IMR-90 (cell line): ENCODE measurements around the gene AJAP1. TPM values are rescaled to one million over a fixed set of nuclear protein-coding genes. Genes with fewer than 3 reads are reported as not detected.

Experiments
- ATAC-seq: fragments of 200-7000 bp; cut with Tn5 transposase; 2 replicates; pipeline ENCODE4 v1.9.1; 2020; ENCODE audit warnings: low read depth, mild to moderate bottlenecking, moderate library complexity
- BruUV-seq: library from RNA; stranded (reverse); fragments of 400-500 nt; replicated peaks from 2 replicates; lab custom pipeline; 2021; lab: Mats Ljungman, UMichigan
- CTCF ChIA-PET: fragments of 300-600 bp; formaldehyde crosslinking; extraction: SDS; loops from one replicate; lab custom pipeline; 2021; ENCODE audit warnings: antibody characterized with exemption; lab: Yijun Ruan, JAX
- POLR2A ChIA-PET: fragments of 300-600 bp; sonication (Branson Sonifier 250); formaldehyde crosslinking; loops from one replicate; lab custom pipeline; 2022; ENCODE audit warnings: antibody characterized with exemption; ENCODE audit not compliant: unreplicated experiment; lab: Charles Lee
- DNase-seq: peaks from one replicate; pipeline ENCODE4 v3.0.0; 2013
- H2AFZ ChIP-seq: replicated peaks from 2 replicates; pipeline ENCODE3; 2013; ENCODE audit warnings: low read length, mild to moderate bottlenecking; ENCODE audit not compliant: poor library complexity
- H2AK5ac ChIP-seq: 2 replicates; pipeline ENCODE4 v1.6.1; 2013; ENCODE audit warnings: low read depth, low read length, inconsistent platforms
- H2AK9ac ChIP-seq: replicated peaks from 2 replicates; pipeline ENCODE3; 2013; ENCODE audit warnings: mild to moderate bottlenecking, low read depth, low read length, moderate library complexity; ENCODE audit not compliant: poor library complexity
- H2BK120ac ChIP-seq: 2 replicates; pipeline ENCODE4 v1.6.1; 2013; ENCODE audit warnings: low read depth, low read length, inconsistent platforms
- H2BK15ac ChIP-seq: 3 replicates; pipeline ENCODE4 v1.6.1; 2013; ENCODE audit warnings: low read depth, low read length, inconsistent platforms
- H2BK20ac ChIP-seq: 2 replicates; pipeline ENCODE4 v1.6.1; 2013; ENCODE audit warnings: low read depth, mild to moderate bottlenecking, inconsistent platforms, low read length, moderate library complexity
- H2BK5ac ChIP-seq: 2 replicates; pipeline ENCODE4 v1.6.1; 2013; ENCODE audit warnings: mild to moderate bottlenecking, low read depth, low read length, inconsistent platforms; ENCODE audit not compliant: poor library complexity, severe bottlenecking
- H3K14ac ChIP-seq: replicated peaks from 2 replicates; pipeline ENCODE4 v1.6.1; 2013; ENCODE audit warnings: low read depth, low read length, inconsistent platforms
- H3K18ac ChIP-seq: 2 replicates; pipeline ENCODE4 v1.6.1; 2013; ENCODE audit warnings: low read depth, low read length, control low read depth
- H3K23ac ChIP-seq: 2 replicates; pipeline ENCODE4 v1.6.1; 2013; ENCODE audit warnings: low read depth, low read length, inconsistent platforms
- H3K27ac ChIP-seq: 2 replicates; pipeline ENCODE4 v1.5.1; 2013; ENCODE audit warnings: mild to moderate bottlenecking, control low read depth, low read length; ENCODE audit not compliant: insufficient read depth
- H3K27me3 ChIP-seq: 2 replicates; pipeline ENCODE4 v1.6.1; 2013; ENCODE audit warnings: low read length; ENCODE audit not compliant: control insufficient read depth, insufficient read depth
- H3K36me3 ChIP-seq: 2 replicates; pipeline ENCODE4 v1.6.1; 2013; ENCODE audit warnings: low read length, mixed read lengths; ENCODE audit not compliant: control insufficient read depth, insufficient read depth
- H3K4ac ChIP-seq: 2 replicates; pipeline ENCODE4 v1.6.1; 2013; ENCODE audit warnings: low read depth, low read length, inconsistent platforms
- H3K4me1 ChIP-seq: 2 replicates; pipeline ENCODE4 v1.6.1; 2013; ENCODE audit warnings: low read length, mixed read lengths; ENCODE audit not compliant: control insufficient read depth, insufficient read depth
- H3K4me2 ChIP-seq: 2 replicates; pipeline ENCODE4 v1.6.1; 2013; ENCODE audit warnings: low read depth, mild to moderate bottlenecking, control low read depth, low read length, moderate library complexity
- H3K4me3 ChIP-seq: 2 replicates; pipeline ENCODE4 v1.5.1; 2013; ENCODE audit warnings: low read depth, mild to moderate bottlenecking, control low read depth, low read length, moderate library complexity; ENCODE audit not compliant: insufficient read depth
- H3K56ac ChIP-seq: 2 replicates; pipeline ENCODE4 v1.6.1; 2013; ENCODE audit warnings: low read length, inconsistent platforms; ENCODE audit not compliant: insufficient read depth; ENCODE audit errors: extremely low read depth
- H3K79me1 ChIP-seq, 2 experiments: 2 replicates each; pipeline ENCODE4 v1.6.1; 2013; ENCODE audit warnings: low read length in 2 of 2, inconsistent platforms in 1 of 2, low read depth in 1 of 2
- H3K9ac ChIP-seq: 2 replicates; pipeline ENCODE4 v1.6.1; 2013; ENCODE audit warnings: low read depth, low read length, control low read depth
- H3K9me1 ChIP-seq: 2 replicates; pipeline ENCODE4 v1.6.1; 2013; ENCODE audit warnings: low read length, inconsistent platforms; ENCODE audit not compliant: insufficient read depth
- H3K9me3 ChIP-seq: 2 replicates; pipeline ENCODE4 v1.6.1; 2013; ENCODE audit warnings: low read length; ENCODE audit not compliant: control insufficient read depth, insufficient read depth
- H4K20me1 ChIP-seq: 2 replicates; pipeline ENCODE4 v1.6.1; 2013; ENCODE audit warnings: low read length, inconsistent platforms; ENCODE audit not compliant: insufficient read depth
- H4K5ac ChIP-seq: 2 replicates; pipeline ENCODE4 v1.6.1; 2013; ENCODE audit warnings: mild to moderate bottlenecking, low read depth, low read length, control low read depth
- H4K8ac ChIP-seq, 2 experiments: 2 replicates each; pipeline ENCODE4 v1.6.1; 2013; ENCODE audit warnings: low read depth in 2 of 2, low read length in 2 of 2, control low read depth in 1 of 2, inconsistent platforms in 1 of 2
- H4K91ac ChIP-seq: 2 replicates; pipeline ENCODE4 v1.6.1; 2013; ENCODE audit warnings: low read depth, low read length, inconsistent platforms; ENCODE audit not compliant: insufficient read depth
- BHLHE40 ChIP-seq: fragments of 150-350 bp; IDR thresholded peaks from 2 replicates; pipeline ENCODE4 v1.6.1; 2016; ENCODE audit warnings: mild to moderate bottlenecking, low read depth, low read length
- CEBPB ChIP-seq: IDR thresholded peaks from 2 replicates; pipeline ENCODE4 v1.6.1; 2012; ENCODE audit warnings: low read depth, low read length, improper control_type of control experiment
- CHD1 ChIP-seq: IDR thresholded peaks from 2 replicates; pipeline ENCODE4 v1.6.1; 2012; ENCODE audit warnings: low read depth, low read length, improper control_type of control experiment
- CTCF ChIP-seq: conservative IDR thresholded peaks from 2 replicates; pipeline ENCODE4 v1.5.1; 2012; ENCODE audit warnings: mild to moderate bottlenecking, low read depth, low read length, improper control_type of control experiment
- FOS ChIP-seq: fragments of 150-350 bp; IDR thresholded peaks from 2 replicates; pipeline ENCODE4 v1.6.1; 2016; ENCODE audit warnings: low read depth, low read length
- MAFK ChIP-seq: IDR thresholded peaks from 2 replicates; pipeline ENCODE4 v1.6.1; 2012; ENCODE audit warnings: low read depth, low read length, improper control_type of control experiment
- MAZ ChIP-seq: IDR thresholded peaks from 2 replicates; pipeline ENCODE4 v1.6.1; 2012; ENCODE audit warnings: low read depth, mild to moderate bottlenecking, low read length, improper control_type of control experiment, moderate library complexity, borderline replicate concordance
- MXI1 ChIP-seq: IDR thresholded peaks from 2 replicates; pipeline ENCODE4 v1.6.1; 2012; ENCODE audit warnings: low read depth, mild to moderate bottlenecking, low read length, moderate library complexity, borderline replicate concordance
- NFE2L2 ChIP-seq: fragments of 150-350 bp; IDR thresholded peaks from 2 replicates; pipeline ENCODE4 v1.6.1; 2016; ENCODE audit warnings: low read depth, mild to moderate bottlenecking, low read length
- POLR2A ChIP-seq: IDR thresholded peaks from 2 replicates; pipeline ENCODE4 v1.6.1; 2012; ENCODE audit warnings: mild to moderate bottlenecking, low read depth, low read length
- RAD21 ChIP-seq: IDR thresholded peaks from 2 replicates; pipeline ENCODE4 v1.6.1; 2012; ENCODE audit warnings: low read length, improper control_type of control experiment
- RCOR1 ChIP-seq: IDR thresholded peaks from 2 replicates; pipeline ENCODE4 v1.6.1; 2012; ENCODE audit warnings: mild to moderate bottlenecking, low read length, improper control_type of control experiment; ENCODE audit not compliant: insufficient replicate concordance
- RFX5 ChIP-seq: IDR thresholded peaks from 2 replicates; pipeline ENCODE4 v1.8.0; 2012; ENCODE audit warnings: low read depth, mild to moderate bottlenecking, low read length, moderate library complexity
- SMC3 ChIP-seq: fragments of 150-350 bp; IDR thresholded peaks from 2 replicates; pipeline ENCODE4 v1.6.1; 2016; ENCODE audit warnings: low read depth, mild to moderate bottlenecking, antibody characterized with exemption, low read length, moderate library complexity
- WGBS, 2 experiments: methylation state at CpG; one replicate each; pipeline versions ENCODE4 v1.1.5 to v1.1.7; 2013; ENCODE audit warnings: missing lambda C conversion rate in 2 of 2; ENCODE audit not compliant: insufficient read length in 1 of 2; ENCODE audit errors: extremely low coverage in 2 of 2; 5-methylcytosine and 5-hydroxymethylcytosine counted together
- dilution Hi-C: fragments of 300-500 bp; cut with HindIII; formaldehyde crosslinking; loops from one replicate; pipeline ENCODE4 v1.14.3; 2018; ENCODE audit warnings: low sequenced_read_pairs; ENCODE audit not compliant: unreplicated experiment
- in situ Hi-C: fragments of 300-500 bp; cut with MboI; formaldehyde crosslinking; loops from 3 replicates; pipeline ENCODE4 v1.14.3; 2019; ENCODE audit warnings: low sequenced_read_pairs, inconsistent platforms, mixed read lengths
- intact Hi-C: fragments of 100-400 bp; cut with micrococcal nuclease; formaldehyde crosslinking; loops from 2 replicates; pipeline ENCODE4 v1.10.0; 2022
- polyA plus RNA-seq, 3 experiments: library from polyadenylated mRNA; depleted of rRNA; stranded (reverse); fragments of >200 nt; gene quantifications; 2 replicates each; pipeline ENCODE4 v1.2.3, GENCODE V29; 2012; ENCODE audit warnings: low replicate concordance in 1 of 3
- total RNA-seq: library from RNA; depleted of rRNA; stranded (reverse); fragments of >200 nt; gene quantifications from 2 replicates; pipeline ENCODE4 v1.2.3, GENCODE V29; 2012
- TF ChIP-seq, protein P1 (sequence below): fragments of 150-350 bp; IDR thresholded peaks from 2 replicates; pipeline ENCODE4 v1.6.1; 2017; ENCODE audit warnings: mild to moderate bottlenecking, antibody characterized with exemption, low read length, low read depth
- TF ChIP-seq, protein P2 (sequence below): fragments of 150-350 bp; IDR thresholded peaks from 2 replicates; pipeline ENCODE4 v1.6.1; 2016; ENCODE audit warnings: low read depth, mild to moderate bottlenecking, low read length, moderate library complexity, borderline replicate concordance

Gene AJAP1
- total and polyA plus RNA-seq, 2 of the 4 experiments (the other 2 are of a cell fraction): under 0.01 to 0.02 TPM

DNA sequence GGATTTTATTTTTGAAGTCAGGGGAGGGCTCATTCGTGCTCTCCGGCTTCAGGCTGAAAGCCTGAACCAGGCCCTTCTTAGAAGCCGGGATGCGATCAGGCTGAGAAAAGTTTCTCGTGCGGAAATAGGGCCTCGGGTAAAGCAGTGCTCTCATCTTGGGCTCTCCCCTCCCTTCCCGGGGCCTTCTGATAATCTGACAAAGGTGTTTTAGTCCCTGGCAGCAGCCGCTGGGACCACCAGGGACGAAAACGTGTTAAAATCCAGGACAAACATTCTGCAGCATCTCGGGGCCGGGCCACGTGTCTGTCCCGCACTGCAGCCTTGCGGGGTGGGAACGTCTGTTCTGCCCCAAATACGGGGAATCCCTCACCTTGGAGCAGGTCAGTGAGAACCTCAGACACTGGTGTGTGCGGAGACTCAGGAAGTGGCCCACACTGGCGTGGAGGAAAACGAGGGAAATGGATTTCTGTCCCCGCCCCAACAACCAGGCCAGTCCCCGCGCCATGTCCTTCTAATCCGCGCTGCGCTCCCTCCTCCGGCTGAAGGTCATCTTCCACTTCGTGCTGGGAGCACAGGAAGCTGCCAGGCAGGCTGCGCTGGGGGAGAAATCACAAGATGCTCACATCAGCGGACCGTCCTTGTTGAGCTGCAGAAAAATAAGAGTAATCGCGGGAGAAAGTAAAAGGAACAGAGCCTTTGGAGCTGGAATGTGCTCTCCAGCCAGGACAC, 16.6 kb upstream of the AJAP1 start:
- Histone ChIP-seq H3K27ac (no peak overlapping the region), H2BK20ac (no peak overlapping the region), H3K4me2 (no peak overlapping the region), H3K27me3 (no peaks in the 10 kb centered on the region), H3K18ac (no peak overlapping the region), H3K14ac (no peak overlapping the region), H3K4me3 (no peak overlapping the region), H4K91ac (no peak overlapping the region), H3K36me3 (no peaks in the 10 kb centered on the region), H2AK5ac (no peak overlapping the region), H3K9me1 (no peaks in the 10 kb centered on the region), H3K23ac (no peak overlapping the region), H3K9ac (no peak overlapping the region), H3K4me1 (no peaks in the 10 kb centered on the region), H3K9me3 (peaks cover 19% of the 10 kb centered on the region), H2AFZ (no peak overlapping the region), H2BK15ac (no peak overlapping the region), H4K5ac (no peak overlapping the region), H3K4ac (no peak overlapping the region), H2BK120ac (no peak overlapping the region), H2BK5ac (no peak overlapping the region), H4K20me1 (no peaks in the 10 kb centered on the region), H4K8ac (no peak overlapping the region), H3K79me1 (no peaks in the 10 kb centered on the region), H3K56ac (no peak overlapping the region), H2AK9ac (no peak overlapping the region)
- no peak for TF ChIP-seq MAFK
- TF ChIP-seq NFE2L2: no peak
- no peak for TF ChIP-seq RCOR1
- no peak for TF ChIP-seq BHLHE40
- TF ChIP-seq RFX5: no peak
- TF ChIP-seq, protein P1, sequence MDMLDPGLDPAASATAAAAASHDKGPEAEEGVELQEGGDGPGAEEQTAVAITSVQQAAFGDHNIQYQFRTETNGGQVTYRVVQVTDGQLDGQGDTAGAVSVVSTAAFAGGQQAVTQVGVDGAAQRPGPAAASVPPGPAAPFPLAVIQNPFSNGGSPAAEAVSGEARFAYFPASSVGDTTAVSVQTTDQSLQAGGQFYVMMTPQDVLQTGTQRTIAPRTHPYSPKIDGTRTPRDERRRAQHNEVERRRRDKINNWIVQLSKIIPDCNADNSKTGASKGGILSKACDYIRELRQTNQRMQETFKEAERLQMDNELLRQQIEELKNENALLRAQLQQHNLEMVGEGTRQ: no peak
- TF ChIP-seq MAZ: no peak
- no peak for TF ChIP-seq CEBPB
- TF ChIP-seq POLR2A: no peak
- TF ChIP-seq CHD1: no peak
- TF ChIP-seq SMC3: no peak
- no peak for TF ChIP-seq FOS
- no peak for TF ChIP-seq RAD21
- TF ChIP-seq, protein P2, sequence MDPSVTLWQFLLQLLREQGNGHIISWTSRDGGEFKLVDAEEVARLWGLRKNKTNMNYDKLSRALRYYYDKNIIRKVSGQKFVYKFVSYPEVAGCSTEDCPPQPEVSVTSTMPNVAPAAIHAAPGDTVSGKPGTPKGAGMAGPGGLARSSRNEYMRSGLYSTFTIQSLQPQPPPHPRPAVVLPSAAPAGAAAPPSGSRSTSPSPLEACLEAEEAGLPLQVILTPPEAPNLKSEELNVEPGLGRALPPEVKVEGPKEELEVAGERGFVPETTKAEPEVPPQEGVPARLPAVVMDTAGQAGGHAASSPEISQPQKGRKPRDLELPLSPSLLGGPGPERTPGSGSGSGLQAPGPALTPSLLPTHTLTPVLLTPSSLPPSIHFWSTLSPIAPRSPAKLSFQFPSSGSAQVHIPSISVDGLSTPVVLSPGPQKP: no peak
- no peak for TF ChIP-seq MXI1
- TF ChIP-seq CTCF: no peak
- ChIA-PET POLR2A (no interaction called here), CTCF (no interaction called here)
- WGBS, 2 experiments: 43% methylated on average over 23 of the region's 34 CpGs; no CpG with 5 or more reads in 1 of the 2 experiments
- DNase-seq: no peak
- in situ Hi-C loops (no loop called here), intact Hi-C loops (no loop called here), dilution Hi-C loops (no loop called here)
- BruUV-seq: no TSS peak
- no peak for ATAC-seq
